22Rv1 (cell line): ENCODE results near the gene THBS3.

Source experiments
- CTCF ChIP-seq: fragments of 450-650 bp; IDR thresholded peaks from 2 replicates; pipeline ENCODE4 v1.5.1; 2017; ENCODE audit warnings: mild to moderate bottlenecking
- ZFX ChIP-seq: fragments of 450-650 bp; IDR thresholded peaks from 2 replicates; pipeline ENCODE4 v1.6.1; 2017; ENCODE audit warnings: antibody characterized with exemption, borderline replicate concordance

GRCh38 chr1:155208541-155209311 lies 1.0 kb upstream of the THBS3 start, which contains the start of gene MTX1:
- TF ChIP-seq CTCF, result no peak
- TF ChIP-seq ZFX, result no peak
